HG03175 (cell line): ENCODE data around the gene DLGAP1.

Experiments
- ATAC-seq: cut with Tn5 transposase; IDR thresholded peaks from one replicate; pipeline ENCODE4 v1.9.1; 2021; ENCODE audit warnings: mild to moderate bottlenecking, moderate library complexity; ENCODE audit not compliant: unreplicated experiment

DLGAP1 gene

GRCh38 chr18:3910512-3910911, 544.6 kb downstream of the DLGAP1 start:
- ATAC-seq: no peak

DNA sequence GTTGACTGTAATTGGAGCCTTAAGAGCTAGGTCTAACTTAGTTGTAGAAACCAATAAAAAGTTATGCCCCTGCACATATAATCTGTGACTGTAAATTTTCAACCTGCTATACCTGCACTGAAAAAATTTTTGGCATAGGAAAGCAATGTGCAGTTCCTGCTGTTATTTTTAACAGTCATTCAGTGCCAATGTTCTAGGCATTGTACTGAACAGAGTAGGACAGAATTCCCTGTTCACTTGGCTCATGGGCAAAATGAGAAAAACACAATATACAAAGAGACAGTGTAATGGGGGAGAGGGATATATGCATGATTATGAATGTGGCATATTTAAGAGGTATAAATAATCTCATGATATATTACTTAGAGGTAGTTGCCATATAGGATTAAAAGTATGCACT, 547.2 kb downstream of the DLGAP1 start:
- ATAC-seq: no peak

DNA sequence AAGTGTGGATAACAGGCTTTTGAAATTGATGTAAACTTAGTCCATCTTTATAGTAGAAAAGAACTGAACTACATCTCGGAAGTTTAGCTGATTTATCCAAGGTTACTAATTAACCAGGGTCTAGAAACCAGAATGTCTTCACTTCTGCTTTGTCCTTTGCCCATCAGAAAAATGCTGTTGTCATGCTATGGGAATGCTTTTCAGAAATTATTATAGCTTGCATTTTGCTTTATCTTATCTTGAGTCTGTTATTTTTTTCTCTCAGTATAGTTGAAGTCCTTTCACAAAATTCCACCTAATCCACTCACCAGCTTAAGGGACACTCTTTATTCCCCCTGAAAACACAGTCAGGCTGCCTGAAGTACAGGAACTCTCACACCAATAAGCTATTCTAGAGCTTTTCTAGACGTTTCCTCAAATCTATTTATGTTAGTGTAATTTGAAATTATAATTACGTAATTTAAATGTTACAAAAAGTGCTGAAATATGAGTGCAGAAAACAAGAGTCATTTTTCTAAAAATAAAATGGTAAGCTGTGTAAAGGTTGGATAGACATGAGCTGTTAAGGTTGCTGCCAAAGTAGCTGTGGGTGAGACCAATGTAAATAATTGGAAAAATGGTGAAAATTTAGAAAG, 548.9 kb downstream of the DLGAP1 start:
- peak; percentile 65 for ATAC-seq

DNA sequence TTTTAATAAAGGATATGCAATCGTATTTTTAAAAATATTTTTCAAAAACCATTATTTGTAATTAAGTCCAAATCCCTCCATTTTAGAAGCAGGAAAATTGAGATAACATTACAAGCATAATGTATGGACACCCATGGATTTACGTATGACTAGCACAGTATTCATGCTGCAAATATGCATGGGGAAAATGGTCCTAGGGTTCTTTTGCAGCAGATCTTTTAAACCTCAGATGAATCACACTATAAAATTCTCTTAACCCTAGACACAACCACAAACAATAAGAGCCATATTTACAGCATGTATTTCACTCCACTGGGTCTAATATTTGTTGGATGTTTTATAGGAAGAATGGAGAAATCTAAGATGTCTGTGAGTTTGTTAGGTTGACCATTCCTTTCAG, 551.8 kb downstream of the DLGAP1 start:
- no peak for ATAC-seq

DNA sequence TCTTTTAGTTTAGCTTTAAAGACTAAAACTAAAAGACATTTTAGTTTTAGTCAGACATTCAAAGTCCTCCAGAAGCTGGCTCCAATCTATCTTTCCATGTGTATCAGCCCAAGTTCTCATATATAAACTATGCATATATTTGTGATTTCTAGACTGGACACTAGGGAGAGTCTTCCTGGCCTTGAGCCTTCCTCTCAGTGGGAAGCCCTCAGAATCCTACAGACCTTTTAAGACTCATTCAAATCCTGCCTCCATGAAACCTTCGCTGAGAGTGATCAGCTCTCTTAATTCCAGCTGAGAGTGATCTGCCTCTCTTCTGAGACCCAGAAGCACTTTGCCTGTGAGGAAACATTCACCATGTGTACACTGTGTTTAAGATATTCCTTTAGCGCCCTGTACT, 552.4 kb downstream of the DLGAP1 start:
- ATAC-seq: no peak

GRCh38 chr18:3901811-3902210, 553.3 kb downstream of the DLGAP1 start:
- ATAC-seq: no peak

DNA sequence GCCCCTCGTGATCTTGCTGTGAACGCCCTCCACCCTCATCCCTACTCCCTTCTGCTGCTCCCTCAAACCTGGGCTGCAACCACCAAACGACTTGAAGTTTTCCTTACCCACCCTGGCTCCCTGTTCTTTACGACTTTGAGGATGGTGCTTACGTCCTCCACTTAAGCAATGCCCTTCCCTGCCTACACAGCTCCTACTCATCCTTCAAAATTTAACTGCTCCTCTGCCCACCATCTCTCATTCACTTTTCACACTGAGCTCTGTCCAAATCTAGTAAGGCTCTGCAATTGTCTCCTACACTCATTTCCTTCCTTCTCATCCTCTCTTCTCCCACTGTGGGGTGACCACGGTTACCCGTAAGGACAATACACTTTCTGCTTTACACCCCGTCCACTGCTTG, 554.1 kb downstream of the DLGAP1 start:
- no peak for ATAC-seq

GRCh38 chr18:3900327-3900726, 554.8 kb downstream of the DLGAP1 start:
- no peak for ATAC-seq

DNA sequence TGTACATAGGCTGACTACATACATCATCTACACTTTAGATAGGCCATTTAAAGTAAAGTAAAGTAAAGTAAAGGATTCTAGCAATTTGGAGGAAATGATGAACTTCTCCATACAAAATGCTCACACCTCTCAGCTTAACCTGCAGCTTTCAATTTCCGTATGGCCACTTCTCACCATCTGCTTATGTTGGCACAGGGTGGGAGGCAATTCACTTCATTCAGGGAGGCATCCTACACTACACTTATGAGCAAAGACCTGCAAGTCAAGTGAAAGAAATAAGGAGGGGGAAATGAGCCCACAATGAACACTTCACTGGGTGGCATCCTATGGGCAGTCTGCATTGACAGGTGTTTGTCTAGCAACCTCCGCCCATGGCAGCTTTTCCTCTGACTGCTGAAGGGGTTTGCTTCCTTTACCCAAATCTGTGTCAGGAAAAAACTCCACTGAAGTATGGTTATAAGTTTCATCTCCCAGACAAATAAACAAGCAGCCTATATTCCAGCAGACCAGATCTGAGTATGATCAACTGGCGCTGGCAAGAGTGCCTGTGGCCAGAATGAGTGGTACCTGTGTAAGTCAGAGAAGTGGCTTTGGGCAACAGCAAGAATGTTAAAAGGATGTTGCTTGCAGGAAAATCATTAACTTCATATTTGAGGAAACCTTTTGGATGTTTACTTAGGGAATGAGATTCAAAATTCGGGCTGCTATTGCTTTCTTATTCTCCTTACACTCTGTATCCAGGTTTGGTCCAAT, 556.1 kb downstream of the DLGAP1 start:
- ATAC-seq: no peak

DNA sequence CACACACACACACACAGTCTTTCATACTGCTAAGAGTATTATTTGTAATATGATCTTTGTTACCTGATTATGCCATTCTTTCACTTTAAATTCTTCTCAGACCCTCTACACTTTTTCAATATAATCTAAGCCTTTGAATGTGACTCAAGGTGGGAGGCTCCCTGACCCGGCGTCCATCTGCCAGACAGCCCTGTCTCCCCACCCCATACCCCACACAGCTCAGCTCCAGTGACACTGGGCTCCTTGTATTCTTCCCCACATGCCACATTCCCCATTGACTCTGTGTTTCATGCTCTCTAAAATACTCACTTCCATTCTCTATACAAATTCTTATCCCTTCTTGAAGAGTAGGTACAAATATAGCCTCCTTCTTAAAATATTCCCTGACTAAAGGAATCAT, 563.0 kb downstream of the DLGAP1 start:
- ATAC-seq: no peak

DNA sequence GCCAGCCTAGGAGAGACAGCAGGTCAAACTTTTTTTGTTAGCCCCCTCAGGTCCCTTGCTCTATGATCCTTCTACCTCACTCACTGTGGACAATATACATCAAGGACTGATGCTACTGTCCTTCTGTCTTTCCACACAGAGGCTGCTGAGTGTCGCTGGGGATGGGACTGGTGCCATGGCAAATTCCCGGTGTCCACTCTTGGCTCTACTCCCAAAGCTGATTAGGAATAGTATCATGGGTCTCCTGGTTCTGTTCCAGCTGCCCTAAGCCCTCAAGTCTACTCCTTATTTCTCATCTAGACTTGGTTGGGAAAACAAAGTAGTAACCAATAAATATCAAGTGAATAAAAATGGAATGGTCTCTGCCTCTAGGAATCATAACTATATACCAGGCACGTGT, 563.9 kb downstream of the DLGAP1 start:
- no peak for ATAC-seq

DNA sequence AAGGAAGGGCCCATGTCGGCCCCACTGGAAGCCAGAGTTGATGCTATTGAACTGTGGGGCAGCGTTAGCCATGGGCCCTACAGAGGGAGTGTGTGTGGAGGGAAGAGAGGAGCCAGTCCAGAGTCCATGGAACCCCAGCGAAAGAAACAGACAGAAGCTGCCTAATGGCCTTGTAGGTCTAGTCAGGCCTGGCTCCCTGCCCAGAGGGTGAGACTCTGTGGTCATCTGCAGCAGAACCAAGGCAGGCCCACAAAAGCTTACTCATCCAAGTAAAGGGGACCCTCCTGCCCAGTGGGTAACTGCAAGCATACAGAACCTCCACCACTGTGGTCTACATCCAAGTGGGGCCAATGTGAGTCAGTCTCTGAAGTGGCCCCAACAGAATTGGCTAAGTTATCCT, 565.3 kb downstream of the DLGAP1 start:
- no peak for ATAC-seq

GRCh38 chr18:3889121-3889520, 566.0 kb downstream of the DLGAP1 start:
- ATAC-seq: no peak

DNA sequence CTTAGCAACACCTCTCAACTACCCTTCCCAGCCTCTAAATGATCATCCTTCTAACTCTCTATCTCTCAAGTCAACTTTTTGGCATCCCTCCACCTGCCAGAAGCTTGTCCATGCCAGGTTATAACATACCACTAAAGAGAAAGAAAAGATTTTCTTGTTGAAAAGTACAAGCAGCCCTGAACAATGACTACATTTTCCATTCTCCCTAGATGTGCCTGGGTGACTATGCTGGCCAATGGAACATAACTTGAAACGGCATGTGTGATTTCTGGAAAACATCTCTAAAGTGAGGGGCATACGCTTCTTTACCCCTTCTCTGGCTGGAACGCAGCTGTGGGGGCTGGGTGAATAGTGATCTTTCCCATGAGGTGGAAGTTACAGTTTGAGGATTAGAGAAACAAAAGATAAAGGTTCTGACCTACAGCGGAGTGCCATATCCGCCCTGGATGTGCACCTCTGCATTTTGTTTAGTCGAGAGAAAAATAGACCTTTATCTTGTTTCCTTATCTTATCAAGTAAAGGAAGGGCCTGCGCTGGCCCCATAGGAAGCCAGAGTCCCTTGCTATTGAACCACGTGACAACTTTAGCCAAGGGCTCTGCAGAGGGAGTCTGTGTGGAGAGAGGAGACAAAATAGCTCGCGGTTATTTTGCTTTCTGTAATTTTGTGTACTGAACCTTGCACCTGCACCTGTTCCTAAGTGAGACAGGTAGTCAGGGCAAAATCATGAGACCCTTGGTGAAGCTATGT, 568.4 kb downstream of the DLGAP1 start:
- no peak for ATAC-seq

- ATAC-seq: peak; percentile 89
These were observed 569.8 kb downstream of the DLGAP1 start for GRCh38 chr18:3885209-3885792.

DNA sequence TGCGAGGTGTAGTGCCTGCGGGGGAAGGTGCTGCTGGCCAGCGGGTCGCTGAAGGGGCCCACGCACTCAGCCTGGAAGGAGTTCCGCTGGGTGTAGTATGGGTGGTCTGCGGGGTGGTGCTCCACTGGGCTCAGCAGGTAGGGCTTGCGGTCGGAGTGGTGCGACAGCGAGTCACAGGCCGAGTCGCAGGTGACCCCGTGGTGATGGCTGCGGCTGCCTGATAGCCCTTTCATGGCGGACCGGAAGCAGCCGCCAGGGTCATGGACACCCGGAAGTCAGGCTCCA, 575.3 kb downstream of the DLGAP1 start:
- no peak for ATAC-seq

DNA sequence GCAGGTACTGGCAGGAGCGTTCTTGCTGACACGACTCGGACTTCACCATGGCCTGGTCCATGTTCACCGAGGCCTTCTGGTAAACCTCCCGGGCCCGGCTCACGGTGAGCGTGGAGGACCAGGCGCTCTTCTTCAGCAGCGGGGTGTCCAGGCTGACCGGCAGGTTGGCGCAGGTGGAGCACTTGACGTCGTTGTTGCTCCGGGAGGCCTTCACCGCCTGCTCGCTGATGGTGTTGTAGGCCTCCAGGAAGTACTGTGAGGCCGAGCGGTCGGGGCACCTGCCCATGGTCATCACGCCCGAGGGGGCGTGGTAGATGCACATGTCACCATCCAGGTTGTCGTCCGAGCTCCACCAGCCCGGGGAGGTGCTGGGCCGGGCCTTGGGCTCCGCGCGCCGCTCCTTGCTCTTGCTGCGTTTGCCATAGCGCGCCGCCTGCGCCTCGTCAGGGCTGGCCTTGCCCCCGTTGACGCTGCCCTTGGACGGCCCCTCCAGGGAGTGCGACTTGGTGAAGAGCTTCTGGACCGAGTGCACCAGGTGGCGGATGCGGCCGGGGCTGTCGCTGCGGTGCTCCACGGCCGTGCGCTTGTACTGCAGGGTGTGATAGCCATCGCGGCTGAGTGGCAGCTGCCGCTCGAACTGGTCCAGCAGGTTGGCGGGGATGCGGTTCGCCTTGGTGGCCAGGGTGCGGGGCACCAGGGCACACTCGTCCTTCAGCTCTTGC, 575.8 kb downstream of the DLGAP1 start:
- no peak for ATAC-seq

- no peak for ATAC-seq
These were observed 576.7 kb downstream of the DLGAP1 start for GRCh38 chr18:3878401-3878800.

DNA sequence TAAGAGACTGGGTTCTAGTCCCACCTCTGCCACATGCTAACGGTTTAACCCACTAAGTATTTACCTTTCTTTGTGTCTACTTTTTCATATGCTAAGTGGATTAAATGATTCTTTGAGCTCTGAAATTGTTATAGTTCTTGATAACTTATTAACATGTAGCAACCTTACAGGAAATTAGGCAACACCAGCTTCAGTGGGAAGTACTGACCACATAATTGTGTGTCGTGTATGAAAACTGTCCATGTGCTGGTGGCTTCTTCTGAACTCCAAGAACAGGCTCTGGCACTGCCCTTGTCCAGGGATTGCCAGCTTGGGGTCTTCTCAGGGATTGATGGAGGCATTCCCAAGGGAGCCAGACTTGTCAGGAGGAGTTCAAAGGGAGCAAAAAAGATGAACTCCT, 577.4 kb downstream of the DLGAP1 start:
- no peak for ATAC-seq

- no peak for ATAC-seq
These were observed 579.1 kb downstream of the DLGAP1 start for GRCh38 chr18:3875961-3876360.

DNA sequence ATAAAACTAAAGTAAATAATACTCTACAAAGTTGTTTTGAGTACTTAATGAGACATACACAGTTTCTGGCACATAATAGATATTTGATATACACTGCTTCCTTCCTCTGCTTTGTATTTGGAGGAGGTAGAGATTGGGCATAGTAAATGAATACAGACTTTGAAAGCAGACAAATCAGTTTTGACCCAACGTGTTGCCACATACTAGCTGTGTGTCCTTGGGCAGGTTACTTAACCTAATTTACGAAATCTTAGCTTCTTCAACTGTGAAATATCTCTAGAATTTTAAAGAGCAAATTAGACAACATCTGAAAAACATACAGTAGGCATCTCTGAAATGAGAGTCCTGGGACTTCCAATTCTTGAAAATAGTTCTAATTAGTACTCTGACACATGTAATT, 579.7 kb downstream of the DLGAP1 start:
- ATAC-seq: no peak
